H1 (cell line): ENCODE measurements around the gene ODF4. TPM values are rescaled to one million over a fixed set of nuclear protein-coding genes. Genes with fewer than 3 reads are reported as not detected.

Experiments used
- CTCF ChIA-PET: fragments of 300-600 bp; sonication (Branson Sonifier 250); formaldehyde crosslinking; loops from one replicate; lab custom pipeline; 2021; ENCODE audit not compliant: partially characterized antibody; lab: Charles Lee
- POLR2A ChIA-PET: fragments of 300-600 bp; sonication (Branson Sonifier 250); formaldehyde crosslinking; loops from one replicate; lab custom pipeline; 2021; ENCODE audit warnings: inconsistent platforms; ENCODE audit not compliant: partially characterized antibody; lab: Charles Lee
- DNase-seq, 2 experiments: peaks; one replicate each; pipeline versions ENCODE4 v3.0.0 to v3.0.0-alpha.2; 2010 to 2022; ENCODE audit warnings: low spot score in 2 of 2, low read depth in 1 of 2, mixed read lengths in 1 of 2
- FAIRE-seq: peaks from 2 replicates; lab custom pipeline; 2011; peaks lifted over from hg19 to GRCh38; lab: Jason Lieb, UNC
- H2AFZ ChIP-seq: 2 replicates; pipeline ENCODE4 v1.8.1; 2012; ENCODE audit warnings: low read length, inconsistent platforms
- H2AK5ac ChIP-seq: 2 replicates; pipeline ENCODE4 v1.6.1; 2013; ENCODE audit warnings: low read depth, low read length
- H2BK120ac ChIP-seq: replicated peaks from 2 replicates; pipeline ENCODE3; 2013; ENCODE audit warnings: low read depth, low read length, inconsistent platforms
- H2BK12ac ChIP-seq: 2 replicates; pipeline ENCODE4 v1.6.1; 2013; ENCODE audit warnings: low read depth, low read length
- H2BK15ac ChIP-seq: 2 replicates; pipeline ENCODE4 v1.6.1; 2013; ENCODE audit warnings: low read length
- H2BK20ac ChIP-seq: 2 replicates; pipeline ENCODE4 v1.6.1; 2013; ENCODE audit warnings: low read length
- H2BK5ac ChIP-seq: 2 replicates; pipeline ENCODE4 v1.6.1; 2013; ENCODE audit warnings: low read depth, low read length
- H3K14ac ChIP-seq: 2 replicates; pipeline ENCODE4 v1.6.1; 2013; ENCODE audit warnings: inconsistent platforms; ENCODE audit not compliant: insufficient read length
- H3K18ac ChIP-seq: 2 replicates; pipeline ENCODE4 v1.6.1; 2013; ENCODE audit warnings: low read length; ENCODE audit errors: extremely low read depth
- H3K23ac ChIP-seq: 2 replicates; pipeline ENCODE4 v1.6.1; 2013; ENCODE audit warnings: inconsistent platforms; ENCODE audit not compliant: insufficient read length
- H3K23me2 ChIP-seq: 2 replicates; pipeline ENCODE4 v1.6.1; 2013; ENCODE audit warnings: low read depth, low read length
- H3K27ac ChIP-seq: 2 replicates; pipeline ENCODE4 v1.6.1; 2011; ENCODE audit warnings: low read depth, low read length, inconsistent platforms
- H3K27me3 ChIP-seq, 4 experiments: replicated peaks in 1 of 4; 1 replicate in 1 of 4; 2 replicates in 3 of 4; pipeline versions ENCODE4 v1.6.1 to v1.8.1; 2011 to 2013; ENCODE audit warnings: low read length in 3 of 4, mild to moderate bottlenecking in 3 of 4, inconsistent platforms in 2 of 4, mixed read lengths in 2 of 4, moderate library complexity in 1 of 4; ENCODE audit not compliant: control insufficient read depth in 3 of 4, insufficient read depth in 3 of 4; ENCODE audit errors: extremely low read depth in 1 of 4
- H3K36me3 ChIP-seq, 4 experiments: 2 replicates each; pipeline versions ENCODE4 v1.6.1 to v1.8.1; 2011 to 2013; ENCODE audit warnings: mild to moderate bottlenecking in 4 of 4, low read length in 3 of 4, moderate library complexity in 2 of 4, control low read depth in 1 of 4, inconsistent platforms in 1 of 4; ENCODE audit not compliant: insufficient read depth in 4 of 4, control insufficient read depth in 2 of 4
- H3K4ac ChIP-seq: replicated peaks from 2 replicates; pipeline ENCODE3; 2013; ENCODE audit warnings: low read length, low read depth, mixed read lengths, inconsistent platforms; ENCODE audit not compliant: insufficient read length
- H3K4me1 ChIP-seq, 4 experiments: replicated peaks in 1 of 4; 1 replicate in 1 of 4; 2 replicates in 3 of 4; pipeline versions ENCODE4 v1.6.1 to v1.8.1; 2011 to 2013; ENCODE audit warnings: low read length in 3 of 4, inconsistent platforms in 2 of 4, mixed read lengths in 1 of 4; ENCODE audit not compliant: insufficient read depth in 4 of 4, control insufficient read depth in 3 of 4
- H3K4me2 ChIP-seq, 2 experiments: 2 replicates each; pipeline versions ENCODE4 v1.6.1 to v1.8.1; 2011 to 2013; ENCODE audit warnings: low read depth in 2 of 2, low read length in 2 of 2, control low read depth in 1 of 2, inconsistent platforms in 1 of 2, mild to moderate bottlenecking in 1 of 2; ENCODE audit not compliant: insufficient read depth in 1 of 2
- H3K4me3 ChIP-seq, 4 experiments: fragments of 200-600, 300-600 bp in 1 of 4; sonication (generic), shearing (Covaris generic), sonication (Bioruptor Twin) in 1 of 4; 2 replicates each; pipeline versions ENCODE4 v1.5.1 to v1.8.1; 2011 to 2016; ENCODE audit warnings: low read length in 4 of 4, low read depth in 3 of 4, control low read depth in 2 of 4, inconsistent platforms in 2 of 4, mild to moderate bottlenecking in 2 of 4, mixed read lengths in 1 of 4, moderate library complexity in 1 of 4; ENCODE audit not compliant: insufficient read depth in 2 of 4; ENCODE audit errors: extremely low read depth in 1 of 4
- H3K56ac ChIP-seq: replicated peaks from 2 replicates; pipeline ENCODE3; 2013; ENCODE audit warnings: low read depth, mild to moderate bottlenecking, mixed read lengths, low read length, inconsistent platforms; ENCODE audit not compliant: insufficient read length
- H3K79me1 ChIP-seq: 2 replicates; pipeline ENCODE4 v1.6.1; 2013; ENCODE audit warnings: low read depth, low read length, control low read depth
- H3K79me2 ChIP-seq, 2 experiments: 2 replicates each; pipeline versions ENCODE4 v1.6.1 to v1.8.1; 2012 to 2013; ENCODE audit warnings: low read length in 2 of 2, mild to moderate bottlenecking in 2 of 2, inconsistent platforms in 1 of 2; ENCODE audit not compliant: insufficient read depth in 2 of 2, control insufficient read depth in 1 of 2
- H3K9ac ChIP-seq, 4 experiments: replicated peaks in 1 of 4; 1 replicate in 1 of 4; 2 replicates in 3 of 4; pipeline versions ENCODE4 v1.6.1 to v1.8.1; 2011 to 2013; ENCODE audit warnings: low read depth in 3 of 4, low read length in 3 of 4, control low read depth in 2 of 4, mild to moderate bottlenecking in 2 of 4, moderate library complexity in 2 of 4, inconsistent platforms in 1 of 4; ENCODE audit errors: extremely low read depth in 1 of 4
- H3K9me3 ChIP-seq, 2 experiments: 2 replicates each; pipeline versions ENCODE4 v1.6.1 to v1.8.1; 2012 to 2013; ENCODE audit warnings: mild to moderate bottlenecking in 2 of 2, moderate library complexity in 2 of 2, control low read depth in 1 of 2, inconsistent platforms in 1 of 2, low read depth in 1 of 2, low read length in 1 of 2, mixed read lengths in 1 of 2; ENCODE audit not compliant: insufficient read depth in 2 of 2
- H4K20me1 ChIP-seq, 2 experiments: replicated peaks in 1 of 2; 2 replicates each; pipeline versions ENCODE3 to v1.8.1; 2011 to 2013; ENCODE audit warnings: inconsistent platforms in 2 of 2, low read length in 2 of 2, mild to moderate bottlenecking in 1 of 2; ENCODE audit not compliant: insufficient read depth in 2 of 2, control insufficient read depth in 1 of 2
- H4K5ac ChIP-seq: 2 replicates; pipeline ENCODE4 v1.6.1; 2013; ENCODE audit warnings: low read length, low read depth, mixed read lengths, inconsistent platforms; ENCODE audit not compliant: insufficient read length
- H4K8ac ChIP-seq: 2 replicates; pipeline ENCODE4 v1.8.0; 2013; ENCODE audit warnings: mild to moderate bottlenecking, moderate library complexity, low read length, inconsistent platforms; ENCODE audit not compliant: insufficient read depth; ENCODE audit errors: extremely low read depth
- H4K91ac ChIP-seq: replicated peaks from 2 replicates; pipeline ENCODE3; 2013; ENCODE audit warnings: low read length, mixed read lengths, inconsistent platforms; ENCODE audit not compliant: insufficient read length
- CBX5 ChIP-seq: fragments of 300-800, 300-1000 bp; sonication (generic); IDR thresholded peaks from 2 replicates; pipeline ENCODE4 v1.7.1; 2016; ENCODE audit warnings: antibody characterized with exemption, low read length, low read depth
- CHD2 ChIP-seq: IDR thresholded peaks from 2 replicates; pipeline ENCODE4 v1.6.1; 2012; ENCODE audit warnings: low read length, improper control_type of control experiment
- GABPA ChIP-seq: IDR thresholded peaks from 2 replicates; pipeline ENCODE4 v1.6.1; 2011; ENCODE audit warnings: mild to moderate bottlenecking, low read length, moderate library complexity, borderline replicate concordance; ENCODE audit not compliant: insufficient read depth
- HDAC6 ChIP-seq: IDR thresholded peaks from one replicate; pipeline ENCODE4 v1.7.1; 2012; ENCODE audit warnings: low read depth, mild to moderate bottlenecking, inconsistent platforms, low read length, moderate library complexity
- NANOG ChIP-seq: IDR thresholded peaks from 2 replicates; pipeline ENCODE4 v1.6.1; 2011; ENCODE audit warnings: low read length, low read depth, mild to moderate bottlenecking, inconsistent platforms; ENCODE audit not compliant: insufficient read depth, poor library complexity, severe bottlenecking
- RAD21 ChIP-seq, 2 experiments: IDR thresholded peaks in 1 of 2; conservative IDR thresholded peaks in 1 of 2; 2 replicates each; pipeline ENCODE4 v1.6.1; 2011; ENCODE audit warnings: low read depth in 2 of 2, low read length in 2 of 2, improper control_type of control experiment in 1 of 2, inconsistent platforms in 1 of 2, mild to moderate bottlenecking in 1 of 2, moderate library complexity in 1 of 2
- RBBP5 ChIP-seq: IDR thresholded peaks from 2 replicates; pipeline ENCODE4 v1.7.1; 2012; ENCODE audit warnings: low read depth, mild to moderate bottlenecking, inconsistent platforms, low read length, moderate library complexity, borderline replicate concordance
- RXRA ChIP-seq: IDR thresholded peaks from 2 replicates; pipeline ENCODE4 v1.6.1; 2011; ENCODE audit warnings: low read depth, mild to moderate bottlenecking, low read length, moderate library complexity; ENCODE audit not compliant: insufficient read depth
- SIN3A ChIP-seq, 2 experiments: IDR thresholded peaks in 1 of 2; conservative IDR thresholded peaks in 1 of 2; 2 replicates each; pipeline ENCODE4 v1.6.1; 2011 to 2012; ENCODE audit warnings: low read length in 2 of 2, improper control_type of control experiment in 1 of 2, low read depth in 1 of 2, mild to moderate bottlenecking in 1 of 2
- SP2 ChIP-seq: IDR thresholded peaks from 2 replicates; pipeline ENCODE4 v1.6.1; 2012; ENCODE audit warnings: mild to moderate bottlenecking, low read length, inconsistent platforms
- TBP ChIP-seq: IDR thresholded peaks from 2 replicates; pipeline ENCODE4 v1.6.1; 2011; ENCODE audit warnings: low read depth, low read length, improper control_type of control experiment
- ZNF274 ChIP-seq: IDR thresholded peaks from 2 replicates; pipeline ENCODE4 v1.7.0; 2012; ENCODE audit warnings: low read length, borderline replicate concordance; ENCODE audit errors: extremely low read depth
- WGBS, 2 experiments: shearing (Covaris generic) in 1 of 2; methylation state at CpG; one replicate each; pipeline versions ENCODE4 v1.1.6 to v1.1.7; 2013 to 2015; ENCODE audit warnings: low lambda C conversion rate in 2 of 2, mixed read lengths in 2 of 2, inconsistent platforms in 1 of 2, low coverage in 1 of 2, missing lambda C conversion rate in 1 of 2; ENCODE audit not compliant: insufficient replicate concordance in 2 of 2, insufficient coverage in 1 of 2, insufficient read length in 1 of 2; ENCODE audit errors: extremely low coverage in 1 of 2, missing lambda C conversion rate in 1 of 2; 5-methylcytosine and 5-hydroxymethylcytosine counted together
- polyA plus RNA-seq, 7 experiments: library from polyadenylated mRNA; depleted of rRNA in 3 of 7; stranded (reverse) in 5 of 7; unstranded in 2 of 7; fragments of >200 nt in 5 of 7; fragments of 200-250 nt in 2 of 7; gene quantifications; 1 replicate in 5 of 7; 2 replicates in 1 of 7; 4 replicates in 1 of 7; pipeline versions ENCODE4 v1.2.1 to v1.2.3, GENCODE V29; 2011 to 2013; ENCODE audit warnings: missing spikeins in 2 of 7, mixed read lengths in 2 of 7
- total RNA-seq: library from RNA; stranded (reverse); fragmentation: NEBNext Ultra II Directional; extraction: Animal tissue kit (Norgen Biotek cat#: 25700); gene quantifications from 2 replicates; pipeline ENCODE4 v1.2.1, GENCODE V29; 2021

Gene ODF4
- total and polyA plus RNA-seq, 2 of the 8 experiments (the other 6 are each of a cell fraction or from before 2014, with no cell fraction given), result not detected

GRCh38 chr17:8369944-8370343 lies 30.3 kb downstream of the ODF4 start:
- H3K9me3 ChIP-seq, result no peaks in the 10 kb centered on the region; a peak in 1 of 4 replicates
- H4K8ac ChIP-seq, result no peak overlapping the region
- no peak overlapping the region for H3K4ac ChIP-seq
- H3K4me3 ChIP-seq, result no peak overlapping the region
- no peak overlapping the region for H2BK5ac ChIP-seq
- DNase-seq (no peak), FAIRE-seq (no peak)
- no peak overlapping the region for H2BK12ac ChIP-seq
- H3K27ac ChIP-seq, result no peak overlapping the region
- no peak overlapping the region for H3K18ac ChIP-seq
- no peak overlapping the region for H3K9ac ChIP-seq
- H3K4me1 ChIP-seq, result no peaks in the 10 kb centered on the region
- H3K36me3 ChIP-seq, result peaks cover 10 to 27% (median 18%) of the 10 kb centered on the region in 4 experiments
- no peak overlapping the region for H2BK120ac ChIP-seq
- no peaks in the 10 kb centered on the region for H3K27me3 ChIP-seq
- no peak overlapping the region for H3K56ac ChIP-seq
- no peaks in the 10 kb centered on the region for H4K20me1 ChIP-seq
- no peak overlapping the region for H3K23ac ChIP-seq
- no peak overlapping the region for H4K91ac ChIP-seq
- ChIA-PET POLR2A (interaction anchor here (0.6 to 1.9 kb wide), 5 partner anchors 9 to 111 kb away, joined by 3 to 10 read pairs (median 4); no protein-coding TSS in a partner anchor), CTCF (interaction anchor here (0.5 to 2.9 kb wide), 3 partner anchors 14 to 1153 kb away, joined by 3 to 7 read pairs (median 4); no protein-coding TSS in a partner anchor)
- H3K4me2 ChIP-seq, result no peak overlapping the region
- no peak overlapping the region for H2AK5ac ChIP-seq
- no peak overlapping the region for H4K5ac ChIP-seq
- H3K79me2 ChIP-seq, result no peaks in the 10 kb centered on the region
- H3K23me2 ChIP-seq, result no peaks in the 10 kb centered on the region
- no peak overlapping the region for H3K14ac ChIP-seq
- no peaks in the 10 kb centered on the region for H3K79me1 ChIP-seq
- 93% methylated on average over 8 of the region's 8 CpGs; no CpG with 5 or more reads in 1 of the 2 experiments for WGBS, 2 experiments
- no peak overlapping the region for H2AFZ ChIP-seq
- no peak overlapping the region for H2BK20ac ChIP-seq
- H2BK15ac ChIP-seq, result no peak overlapping the region
- no peak for TF ChIP-seq HDAC6
- no peak for TF ChIP-seq RBBP5
- no peak for TF ChIP-seq SP2
- TF ChIP-seq NANOG, result no peak
- no peak for TF ChIP-seq SIN3A (conservative IDR thresholded peaks at IDR 0.05 in 1 of 2, IDR thresholded peaks at IDR 0.05 in 1 of 2; ENCODE audit: low read depth in 1 of 2, low read length in 2 of 2)
- no peak for TF ChIP-seq ZNF274
- no peak for TF ChIP-seq CHD2
- no peak for TF ChIP-seq RAD21 (IDR thresholded peaks at IDR 0.05 in 1 of 2, conservative IDR thresholded peaks at IDR 0.05 in 1 of 2; ENCODE audit: low read depth in 2 of 2, low read length in 2 of 2)
- TF ChIP-seq CBX5, result no peak
- no peak for TF ChIP-seq RXRA
- TF ChIP-seq TBP, result no peak
- no peak for TF ChIP-seq GABPA
